Stomach (tissue), 9 donors: Measurements from ENCODE around the gene AKR1B1. TPM values are rescaled to one million over a fixed set of nuclear protein-coding genes. Genes with fewer than 3 reads are reported as not detected.

ENCODE experiments used
- DNase-seq, 2 donors: peaks; one replicate each; pipeline versions ENCODE4 v3.0.0 to v3.0.0-alpha.2; 2013 to 2019
- H3K27ac ChIP-seq, 5 donors: fragments of 200-600 bp in 4 of 5; sonication (generic) in 4 of 5; one replicate each; pipeline ENCODE4 v1.5.1; 2013 to 2019; ENCODE audit warnings: mild to moderate bottlenecking in 1 of 5, moderate library complexity in 1 of 5
- H3K27me3 ChIP-seq, 3 donors: fragments of 200-600 bp; sonication (generic); one replicate each; pipeline ENCODE4 v1.5.1; 2017 to 2019; ENCODE audit warnings: mixed run types in 1 of 3
- H3K36me3 ChIP-seq, 4 donors: fragments of 200-600 bp; sonication (generic); 1 replicate in 3 of 4; 2 replicates in 1 of 4; pipeline ENCODE4 v1.5.1; 2016 to 2019
- H3K4me1 ChIP-seq, 4 donors: fragments of 200-600 bp; sonication (generic); one replicate each; pipeline ENCODE4 v1.5.1; 2016 to 2019
- H3K4me3 ChIP-seq, 4 donors: fragments of 200-600 bp; sonication (generic) in 3 of 4; one replicate each; pipeline ENCODE4 v1.5.1; 2016 to 2019; ENCODE audit warnings: mild to moderate bottlenecking in 1 of 4
- H3K9me3 ChIP-seq, 4 donors: fragments of 200-600 bp; sonication (generic); one replicate each; pipeline ENCODE4 v1.5.1; 2016 to 2019
- CTCF ChIP-seq, 7 experiments: fragments of 450-650 bp in 4 of 7; fragments of 200-600 bp in 3 of 7; sonication (generic) in 3 of 7; IDR thresholded peaks; one replicate each; pipeline ENCODE4 v1.5.1; 2016 to 2019; ENCODE audit warnings: antibody characterized with exemption in 7 of 7, control low read depth in 2 of 7, mild to moderate bottlenecking in 1 of 7
- EP300 ChIP-seq: sonication (generic); formaldehyde crosslinking; IDR thresholded peaks from one replicate; pipeline ENCODE4 v1.6.1; 2017; ENCODE audit warnings: antibody characterized with exemption
- POLR2A ChIP-seq, 4 donors: fragments of 450-650 bp; IDR thresholded peaks; one replicate each; pipeline ENCODE4 v1.6.1; 2016; ENCODE audit warnings: antibody characterized with exemption in 4 of 4, control low read depth in 2 of 4, mild to moderate bottlenecking in 1 of 4, moderate library complexity in 1 of 4
- POLR2AphosphoS5 ChIP-seq, 3 donors: sonication (generic); formaldehyde crosslinking; IDR thresholded peaks; one replicate each; pipeline ENCODE4 v1.6.1; 2016; ENCODE audit warnings: antibody characterized with exemption in 3 of 3
- WGBS, 5 donors: extraction: QIAGEN DNeasy Blood & Tissue Kit in 3 of 5; methylation state at CpG; one replicate each; pipeline versions ENCODE4 v1.1.5 to v1.1.7; 2013 to 2018; 5-methylcytosine and 5-hydroxymethylcytosine counted together
- intact Hi-C: fragments of 100-400 bp; cut with DNase I; formaldehyde crosslinking; loops from one replicate; pipeline ENCODE4 v1.15.1; 2023; ENCODE audit warnings: low total_unique reads
- polyA plus RNA-seq, 3 donors: library from polyadenylated mRNA; stranded (reverse); fragments of 200-250 nt; gene quantifications; one replicate each; pipeline ENCODE4 v1.2.3, GENCODE V29; 2013
- total RNA-seq, 5 donors: library from RNA; depleted of rRNA; stranded (reverse); fragments of >200 nt; gene quantifications; one replicate each; pipeline versions ENCODE4 v1.1.0 to v1.2.3, GENCODE V29; 2014 to 2016
- donor health status: healthy with polysubstance abuse.
- donor health status: Bipolar disorder and iron deficiency.
- donor health status: healthy.

Gene AKR1B1
- total and polyA plus RNA-seq, 8 donors, result 2.9 to 186 (median 38.5) TPM

- Histone ChIP-seq H3K27me3 (no peaks in the 10 kb centered on the region), H3K9me3 (no peaks in the 10 kb centered on the region), H3K36me3 (no peaks in the 10 kb centered on the region), H3K4me3 (no peak overlapping the region), H3K4me1 (no peaks in the 10 kb centered on the region), H3K27ac (no peak overlapping the region)
- WGBS, 5 donors, result 63 to 76% (median 69%) methylated on average over 6 of the region's 6 CpGs
- no peak for TF ChIP-seq POLR2A (IDR thresholded peaks at IDR 0.05)
- no peak for TF ChIP-seq CTCF (IDR thresholded peaks at IDR 0.05)
- TF ChIP-seq EP300, result no peak
- TF ChIP-seq POLR2AphosphoS5 (IDR thresholded peaks at IDR 0.05), result no peak
- intact Hi-C loops, result no loop called here
- DNase-seq, result no peak
Observed at GRCh38 chr7:134485203-134485602, 26.3 kb upstream of the AKR1B1 start.

- Histone ChIP-seq H3K4me3 (no peak overlapping the region), H3K27ac (no peak overlapping the region), H3K36me3 (no peaks in the 10 kb centered on the region), H3K4me1 (no peaks in the 10 kb centered on the region), H3K27me3 (no peaks in the 10 kb centered on the region), H3K9me3 (no peaks in the 10 kb centered on the region)
- WGBS, 5 donors, result 72 to 87% (median 77%) methylated on average over 2 of the region's 2 CpGs
- intact Hi-C loops, result no loop called here
- no peak for TF ChIP-seq POLR2AphosphoS5 (IDR thresholded peaks at IDR 0.05)
- no peak for TF ChIP-seq EP300
- TF ChIP-seq POLR2A (IDR thresholded peaks at IDR 0.05), result no peak
- no peak for TF ChIP-seq CTCF (IDR thresholded peaks at IDR 0.05)
- no peak for DNase-seq
Observed at GRCh38 chr7:134483296-134483695, 24.4 kb upstream of the AKR1B1 start.

GRCh38 chr7:134482858-134483257 is 24.0 kb upstream of the AKR1B1 start:
- no peak for DNase-seq
- TF ChIP-seq POLR2AphosphoS5 (IDR thresholded peaks at IDR 0.05), result no peak
- TF ChIP-seq EP300, result no peak
- no peak for TF ChIP-seq POLR2A (IDR thresholded peaks at IDR 0.05)
- TF ChIP-seq CTCF (IDR thresholded peaks at IDR 0.05), result no peak
- no peaks in the 10 kb centered on the region for H3K4me1 ChIP-seq
- no peaks in the 10 kb centered on the region for H3K36me3 ChIP-seq
- no peaks in the 10 kb centered on the region for H3K9me3 ChIP-seq
- intact Hi-C loops, result no loop called here
- no peak overlapping the region for H3K27ac ChIP-seq
- no peaks in the 10 kb centered on the region for H3K27me3 ChIP-seq
- H3K4me3 ChIP-seq, result no peak overlapping the region

GRCh38 chr7:134481167-134481566 is 22.3 kb upstream of the AKR1B1 start:
- WGBS, 5 donors, result 80 to 94% (median 86%) methylated on average over 3 of the region's 3 CpGs
- DNase-seq, result no peak
- Histone ChIP-seq H3K36me3 (no peaks in the 10 kb centered on the region), H3K27me3 (no peaks in the 10 kb centered on the region), H3K9me3 (no peaks in the 10 kb centered on the region), H3K27ac (no peak overlapping the region), H3K4me1 (no peaks in the 10 kb centered on the region), H3K4me3 (no peak overlapping the region)
- TF ChIP-seq EP300, result no peak
- TF ChIP-seq CTCF (IDR thresholded peaks at IDR 0.05), result no peak
- no peak for TF ChIP-seq POLR2AphosphoS5 (IDR thresholded peaks at IDR 0.05)
- TF ChIP-seq POLR2A (IDR thresholded peaks at IDR 0.05), result no peak
- intact Hi-C loops, result no loop called here
